GM18861 (cell line): ENCODE data around the gene ITSN2.

Source experiments
- ATAC-seq: cut with Tn5 transposase; IDR thresholded peaks from one replicate; pipeline ENCODE4 v1.9.1; 2021; ENCODE audit not compliant: unreplicated experiment

Gene ITSN2

GRCh38 chr2:24189551-24189950 is 170.8 kb downstream of the ITSN2 start:
- ATAC-seq: no peak

GRCh38 chr2:24183366-24184069 is 176.8 kb downstream of the ITSN2 start:
- no peak for ATAC-seq

GRCh38 chr2:24182507-24182906 is 177.8 kb downstream of the ITSN2 start:
- ATAC-seq: no peak

GRCh38 chr2:24181849-24182248 is 178.5 kb downstream of the ITSN2 start:
- ATAC-seq: no peak

GRCh38 chr2:24179683-24180082 is 180.7 kb downstream of the ITSN2 start:
- ATAC-seq: peak; percentile 46

- ATAC-seq: no peak
Measured at GRCh38 chr2:24176326-24176725, 184.0 kb downstream of the ITSN2 start.

GRCh38 chr2:24175631-24176187 is 184.6 kb downstream of the ITSN2 start:
- no peak for ATAC-seq

GRCh38 chr2:24174851-24175277 is 185.5 kb downstream of the ITSN2 start, which contains the start of gene FAM228A:
TSS of gene FAM228A (plus strand) at chr2:24175053. CDS start at chr2:24175481, 428 bp downstream.
- ATAC-seq: no peak

- ATAC-seq: no peak
Measured at GRCh38 chr2:24169023-24169422, 191.3 kb downstream of the ITSN2 start.

GRCh38 chr2:24164416-24164973 is 195.8 kb downstream of the ITSN2 start:
- ATAC-seq: no peak

- no peak for ATAC-seq
Measured at GRCh38 chr2:24163601-24164000, 196.7 kb downstream of the ITSN2 start.

- ATAC-seq: no peak
Measured at GRCh38 chr2:24163186-24163585, 197.2 kb downstream of the ITSN2 start.

GRCh38 chr2:24162494-24162893 is 197.8 kb downstream of the ITSN2 start:
- no peak for ATAC-seq

GRCh38 chr2:24160761-24161160 is 199.6 kb downstream of the ITSN2 start:
- no peak for ATAC-seq

GRCh38 chr2:24159708-24160107 is 200.6 kb downstream of the ITSN2 start:
- ATAC-seq: no peak

- ATAC-seq: no peak
Measured at GRCh38 chr2:24158131-24158530, 202.2 kb downstream of the ITSN2 start.

GRCh38 chr2:24153478-24153877 is 206.9 kb downstream of the ITSN2 start:
- ATAC-seq: no peak
